NOMO-1 treated with DMSO at 0.1 percent for 48 hours (cell line): Measurements from ENCODE around the gene NEU1.
A peak's percentile ranks its signal among the peaks of the same experiment; 100 is the strongest.
"Not testable (repeated sequence)": the region's sequence is repeated elsewhere in the genome, so short reads cannot be mapped to it uniquely, and the experiment has no call there.

ENCODE experiments used
- DNase-seq: peaks from one replicate; lab custom pipeline; 2025; ENCODE audit not compliant: unreplicated experiment; lab: John Stamatoyannopoulos, UW

The NEU1 gene

DNA sequence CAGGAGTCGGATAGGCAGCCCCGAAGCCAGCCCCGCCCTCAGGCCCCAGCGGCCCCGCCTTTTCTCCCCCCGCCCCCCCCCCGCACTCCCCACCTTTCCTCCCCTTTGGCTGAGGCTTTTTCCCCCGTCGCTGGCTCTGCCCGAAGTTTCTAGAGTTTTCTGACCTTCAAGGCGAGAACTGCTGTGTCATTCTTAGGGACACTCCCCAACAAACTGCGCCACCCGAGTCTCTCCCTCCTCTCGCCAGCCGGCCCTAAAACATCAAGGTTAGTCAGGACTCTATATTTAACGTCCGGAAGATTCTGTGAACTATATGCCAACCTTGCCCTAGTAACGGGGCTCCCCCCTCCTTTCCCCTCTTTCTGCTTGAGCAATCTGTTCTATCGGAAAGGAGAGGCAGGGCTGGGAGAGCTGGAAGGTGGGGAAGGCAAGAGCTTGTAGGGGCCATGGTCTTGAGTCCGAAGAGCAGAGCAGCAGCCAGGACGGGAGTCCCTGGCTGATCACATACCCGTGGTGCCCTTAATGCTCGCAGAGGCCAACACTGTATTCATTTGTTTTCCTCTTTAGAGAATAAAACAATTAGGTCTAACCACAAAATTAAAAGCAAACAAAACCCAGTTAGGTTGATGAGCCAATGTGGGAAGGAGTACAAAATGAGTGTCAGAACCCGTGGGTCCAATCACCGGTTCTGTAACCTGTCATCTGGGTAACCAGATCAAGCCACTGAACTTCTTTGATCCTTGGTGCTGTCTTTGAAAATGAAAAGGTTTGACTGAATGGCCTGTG is 40.4 kb downstream of the NEU1 start:
- peak; percentile 90 for DNase-seq

DNA sequence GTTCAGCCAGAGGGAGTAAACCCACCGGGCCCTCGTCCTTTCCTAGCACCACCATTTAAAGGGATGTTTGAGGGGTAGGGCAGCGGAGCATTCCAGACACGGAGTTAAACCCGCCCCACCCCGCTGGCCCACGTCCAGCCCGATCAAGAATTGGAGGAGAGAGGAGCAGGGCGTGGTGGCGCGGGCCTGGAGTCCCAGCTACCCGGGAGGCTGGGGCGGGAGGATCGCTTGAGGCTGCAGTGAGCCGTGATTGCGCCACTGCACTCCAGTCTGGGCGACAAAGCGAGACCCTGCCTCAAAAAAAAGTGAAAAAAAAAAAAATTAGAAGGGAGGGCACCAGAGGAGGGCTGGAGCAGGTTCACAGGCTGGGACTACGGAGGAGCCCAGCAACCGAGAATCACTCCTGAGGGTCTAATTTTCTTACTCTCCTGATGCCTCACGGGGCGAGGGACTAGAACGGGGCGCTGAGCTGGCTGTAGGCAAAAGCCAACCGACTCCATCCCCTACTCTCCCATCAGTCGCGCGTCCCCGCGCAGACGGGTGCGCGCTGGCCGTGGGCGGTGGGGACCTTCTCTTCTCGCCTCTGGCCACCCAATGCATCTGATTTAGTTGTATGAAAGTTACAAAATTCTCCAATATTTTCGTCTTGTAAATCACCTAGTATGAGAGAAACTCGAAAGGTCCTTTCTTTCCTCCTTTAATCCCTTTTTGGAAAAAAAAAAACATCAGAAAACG is 41.2 kb downstream of the NEU1 start:
- DNase-seq = peak; percentile 54

DNA sequence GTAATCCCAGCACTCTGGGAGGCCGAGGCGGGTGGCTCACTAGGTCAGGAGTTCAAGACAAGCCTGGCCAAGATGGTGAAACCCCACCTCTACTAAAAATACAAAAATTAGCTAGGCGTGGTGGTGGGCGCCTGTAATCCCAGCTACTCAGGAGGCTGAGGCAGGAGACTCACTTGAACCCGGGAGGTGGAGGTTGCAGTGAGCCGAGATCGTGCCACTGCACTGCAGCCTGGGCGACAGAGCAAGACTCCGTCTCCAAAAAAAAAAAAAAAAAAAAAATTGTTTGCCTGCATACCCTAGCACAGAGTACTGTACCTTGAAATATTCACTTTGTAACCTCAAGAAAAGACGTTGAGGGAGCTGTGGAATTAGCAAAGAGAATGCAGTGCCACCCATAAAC is 42.2 kb downstream of the NEU1 start:
- not testable (repeated sequence) for DNase-seq

DNA sequence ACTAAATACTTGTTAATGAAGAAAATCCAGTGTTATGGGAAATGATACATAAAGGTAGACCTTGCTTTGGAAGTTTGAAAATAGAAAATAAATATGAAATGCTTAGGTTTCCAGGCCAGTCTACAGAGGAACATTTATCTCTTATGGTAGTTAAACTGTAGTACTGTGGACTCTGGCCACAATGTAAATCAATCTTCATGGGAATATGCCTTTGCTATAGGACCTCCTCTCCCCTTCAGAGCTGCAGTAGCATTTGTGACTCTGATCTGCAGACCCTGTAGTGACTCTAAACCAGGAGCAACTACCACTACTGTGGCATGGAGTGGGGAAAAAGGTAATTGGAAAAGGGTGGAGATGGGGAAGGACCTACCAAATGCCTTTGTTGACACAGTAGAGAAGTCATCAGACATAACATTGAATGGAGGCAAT is 42.7 kb downstream of the NEU1 start:
- no peak for DNase-seq

DNA sequence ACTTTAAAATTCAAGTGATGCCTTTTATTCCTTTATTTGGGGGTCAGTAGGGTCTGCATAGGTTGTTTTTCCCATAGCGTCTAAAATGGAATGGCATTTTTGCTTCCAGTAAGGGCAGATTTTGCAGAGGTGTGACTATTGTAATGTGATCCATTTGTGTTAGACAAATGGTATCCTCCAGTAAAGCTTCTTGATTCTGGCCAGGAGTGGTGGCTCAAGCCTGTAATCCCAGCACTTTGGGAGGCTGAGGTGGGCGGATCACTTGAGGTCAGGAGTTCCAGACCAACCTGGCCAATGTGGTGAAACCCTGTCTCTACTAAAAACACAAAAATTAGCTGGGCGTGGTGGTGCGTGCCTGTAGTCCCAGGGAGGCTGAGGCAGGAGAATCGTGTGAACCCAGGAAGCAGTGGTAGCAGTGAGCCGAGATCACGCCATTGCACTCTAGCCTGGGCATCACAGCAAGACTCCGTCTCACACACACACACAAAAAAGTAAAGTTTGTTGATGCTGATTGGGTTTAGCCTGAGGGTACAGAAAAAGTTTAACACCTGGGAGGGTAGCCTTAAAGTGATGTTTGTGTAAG is 44.6 kb downstream of the NEU1 start:
- not testable (repeated sequence) for DNase-seq

DNA sequence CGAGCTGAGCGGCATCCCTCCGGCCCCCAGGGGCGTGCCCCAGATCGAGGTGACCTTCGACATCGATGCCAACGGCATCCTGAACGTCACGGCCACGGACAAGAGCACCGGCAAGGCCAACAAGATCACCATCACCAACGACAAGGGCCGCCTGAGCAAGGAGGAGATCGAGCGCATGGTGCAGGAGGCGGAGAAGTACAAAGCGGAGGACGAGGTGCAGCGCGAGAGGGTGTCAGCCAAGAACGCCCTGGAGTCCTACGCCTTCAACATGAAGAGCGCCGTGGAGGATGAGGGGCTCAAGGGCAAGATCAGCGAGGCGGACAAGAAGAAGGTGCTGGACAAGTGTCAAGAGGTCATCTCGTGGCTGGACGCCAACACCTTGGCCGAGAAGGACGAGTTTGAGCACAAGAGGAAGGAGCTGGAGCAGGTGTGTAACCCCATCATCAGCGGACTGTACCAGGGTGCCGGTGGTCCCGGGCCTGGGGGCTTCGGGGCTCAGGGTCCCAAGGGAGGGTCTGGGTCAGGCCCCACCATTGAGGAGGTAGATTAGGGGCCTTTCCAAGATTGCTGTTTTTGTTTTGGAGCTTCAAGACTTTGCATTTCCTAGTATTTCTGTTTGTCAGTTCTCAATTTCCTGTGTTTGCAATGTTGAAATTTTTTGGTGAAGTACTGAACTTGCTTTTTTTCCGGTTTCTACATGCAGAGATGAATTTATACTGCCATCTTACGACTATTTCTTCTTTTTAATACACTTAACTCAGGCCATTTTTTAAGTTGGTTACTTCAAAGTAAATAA is 45.3 kb downstream of the NEU1 start:
- DNase-seq = peak; percentile 63

DNA sequence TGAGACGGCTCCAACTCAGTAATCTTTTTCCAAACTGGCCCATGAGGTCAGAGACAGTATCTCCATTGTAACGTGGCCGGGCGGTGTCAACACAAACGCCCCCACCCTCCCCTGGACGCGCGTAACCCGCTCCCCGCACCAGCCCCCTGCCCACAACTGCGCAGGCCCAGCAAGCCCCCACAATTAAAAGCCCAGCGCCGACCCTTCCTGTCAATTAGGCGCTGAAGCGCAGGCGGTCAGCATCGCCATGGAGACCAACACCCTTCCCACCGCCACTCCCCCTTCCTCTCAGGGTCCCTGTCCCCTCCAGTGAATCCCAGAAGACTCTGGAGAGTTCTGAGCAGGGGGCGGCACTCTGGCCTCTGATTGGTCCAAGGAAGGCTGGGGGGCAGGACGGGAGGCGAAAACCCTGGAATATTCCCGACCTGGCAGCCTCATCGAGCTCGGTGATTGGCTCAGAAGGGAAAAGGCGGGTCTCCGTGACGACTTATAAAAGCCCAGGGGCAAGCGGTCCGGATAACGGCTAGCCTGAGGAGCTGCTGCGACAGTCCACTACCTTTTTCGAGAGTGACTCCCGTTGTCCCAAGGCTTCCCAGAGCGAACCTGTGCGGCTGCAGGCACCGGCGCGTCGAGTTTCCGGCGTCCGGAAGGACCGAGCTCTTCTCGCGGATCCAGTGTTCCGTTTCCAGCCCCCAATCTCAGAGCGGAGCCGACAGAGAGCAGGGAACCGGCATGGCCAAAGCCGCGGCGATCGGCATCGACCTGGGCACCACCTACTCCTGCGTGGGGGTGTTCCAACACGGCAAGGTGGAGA is 47.4 kb downstream of the NEU1 start, which contains the start of the genes HSPA1A and HSPA1L:
HSPA1A (plus strand) TSS at position 519 of the 814 bp plus-strand sequence; CDS start at position 733, 214 bp downstream.
HSPA1L (minus strand) TSS at position 259 of the 814 bp plus-strand sequence. CDS start 3,311 bp downstream, outside the sequence.
- peak; percentile 65 for DNase-seq

DNA sequence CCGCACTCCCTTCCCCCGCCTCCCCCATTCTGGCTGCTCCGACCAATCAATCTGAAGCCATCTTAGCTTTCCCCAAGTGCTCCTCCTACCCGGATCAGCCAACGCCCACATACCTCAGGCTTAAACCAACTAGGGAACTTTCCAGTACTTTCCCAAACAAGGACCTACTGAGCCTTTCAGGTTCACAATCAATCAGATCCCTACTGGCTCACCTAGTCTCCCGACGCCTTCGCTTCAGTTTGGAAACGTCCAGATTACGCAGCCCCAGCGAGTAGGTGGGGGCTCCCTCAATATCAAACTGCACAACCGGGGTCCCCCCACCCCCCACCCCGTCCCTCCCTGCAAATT is 48.0 kb downstream of the NEU1 start:
- DNase-seq = peak; percentile 82

DNA sequence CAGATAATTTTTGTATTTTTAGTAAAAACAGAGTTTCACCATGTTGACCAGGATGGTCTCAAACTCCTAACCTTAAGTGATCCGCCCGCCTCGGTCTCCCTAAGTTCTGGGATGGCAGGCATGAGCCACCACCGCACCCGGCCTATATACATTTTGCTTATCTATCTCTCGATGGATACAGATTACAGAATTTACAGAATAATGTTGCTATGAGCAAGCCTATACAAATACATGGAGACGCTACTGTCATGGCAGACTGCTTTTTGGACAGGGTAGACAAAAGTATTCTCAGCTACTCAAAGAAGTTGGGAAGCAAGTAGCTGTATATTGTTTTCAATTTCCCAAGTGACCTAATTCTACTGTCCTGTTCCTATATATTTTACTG is 49.2 kb downstream of the NEU1 start:
- DNase-seq = no peak

DNA sequence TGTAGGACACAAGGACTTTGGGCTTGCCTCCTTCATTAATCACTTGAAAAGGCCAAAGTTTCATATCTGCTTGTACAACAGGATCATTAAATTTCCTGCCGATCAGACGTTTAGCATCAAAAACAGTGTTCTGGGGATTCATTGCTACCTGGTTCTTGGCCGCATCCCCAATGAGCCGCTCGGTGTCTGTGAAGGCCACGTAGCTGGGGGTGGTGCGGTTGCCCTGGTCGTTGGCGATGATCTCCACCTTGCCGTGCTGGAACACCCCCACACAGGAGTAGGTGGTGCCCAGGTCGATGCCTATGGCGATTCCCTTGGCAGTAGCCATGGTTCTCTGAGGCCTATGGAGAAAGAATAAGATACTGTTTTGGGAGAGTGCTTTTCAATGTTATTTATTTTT is 51.0 kb downstream of the NEU1 start:
- no peak for DNase-seq

DNA sequence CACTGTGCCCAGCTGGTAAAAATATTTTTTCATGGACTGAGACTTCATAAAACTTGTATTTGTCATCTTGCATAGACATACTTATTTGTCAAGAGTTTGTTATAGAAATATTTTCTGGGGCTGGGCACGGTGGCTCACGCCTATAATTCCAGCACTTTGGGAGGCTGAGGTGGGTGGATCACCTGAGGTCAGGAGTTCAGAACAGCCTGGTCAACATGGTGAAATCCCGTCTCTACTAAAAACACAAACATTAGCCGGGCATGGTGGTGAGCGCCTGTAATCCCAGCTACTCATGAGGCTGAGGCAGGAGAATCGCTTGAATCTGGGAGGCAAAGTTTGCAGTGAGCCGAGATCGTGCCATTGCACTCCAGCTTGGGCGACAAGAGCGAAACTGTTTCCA is 54.0 kb downstream of the NEU1 start:
- not testable (repeated sequence) for DNase-seq
